H1 (cell line): ENCODE measurements around the gene EYA2. TPM values are rescaled to one million over a fixed set of nuclear protein-coding genes. Genes with fewer than 3 reads are reported as not detected.

ENCODE experiments used
- CBX8 ChIP-seq: fragments of 300-800, 300-1000 bp; sonication (generic); IDR thresholded peaks from 2 replicates; pipeline ENCODE4 v1.7.1; 2016; ENCODE audit warnings: low read depth, low read length, borderline replicate concordance
- HDAC2 ChIP-seq, 2 experiments: fragments of 300-600 bp in 1 of 2; sonication (generic) in 1 of 2; IDR thresholded peaks; 2 replicates each; pipeline ENCODE4 v1.6.1; 2011 to 2012; ENCODE audit warnings: low read depth in 2 of 2, low read length in 2 of 2, mild to moderate bottlenecking in 2 of 2, moderate library complexity in 2 of 2, borderline replicate concordance in 1 of 2, inconsistent platforms in 1 of 2
- PHF8 ChIP-seq: fragments of 200-600 bp; sonication (generic); conservative IDR thresholded peaks from 2 replicates; pipeline ENCODE4 v1.7.1; 2012; ENCODE audit warnings: low read depth, mild to moderate bottlenecking, inconsistent platforms, low read length, moderate library complexity
- RXRA ChIP-seq: IDR thresholded peaks from 2 replicates; pipeline ENCODE4 v1.6.1; 2011; ENCODE audit warnings: low read depth, mild to moderate bottlenecking, low read length, moderate library complexity; ENCODE audit not compliant: insufficient read depth
- SIN3A ChIP-seq, 2 experiments: IDR thresholded peaks in 1 of 2; conservative IDR thresholded peaks in 1 of 2; 2 replicates each; pipeline ENCODE4 v1.6.1; 2011 to 2012; ENCODE audit warnings: low read length in 2 of 2, improper control_type of control experiment in 1 of 2, low read depth in 1 of 2, mild to moderate bottlenecking in 1 of 2
- SRF ChIP-seq: IDR thresholded peaks from 2 replicates; pipeline ENCODE4 v1.6.1; 2011; ENCODE audit warnings: mild to moderate bottlenecking, low read depth, low read length, moderate library complexity
- SUZ12 ChIP-seq: fragments of 200-600 bp; sonication (generic); IDR thresholded peaks from 2 replicates; pipeline ENCODE4 v1.6.1; 2012; ENCODE audit warnings: mild to moderate bottlenecking, inconsistent platforms, low read length, moderate library complexity, mixed read lengths
- polyA plus RNA-seq, 7 experiments: library from polyadenylated mRNA; depleted of rRNA in 3 of 7; stranded (reverse) in 5 of 7; unstranded in 2 of 7; fragments of >200 nt in 5 of 7; fragments of 200-250 nt in 2 of 7; gene quantifications; 1 replicate in 5 of 7; 2 replicates in 1 of 7; 4 replicates in 1 of 7; pipeline versions ENCODE4 v1.2.1 to v1.2.3, GENCODE V29; 2011 to 2013; ENCODE audit warnings: missing spikeins in 2 of 7, mixed read lengths in 2 of 7
- total RNA-seq: library from RNA; stranded (reverse); fragmentation: NEBNext Ultra II Directional; extraction: Animal tissue kit (Norgen Biotek cat#: 25700); gene quantifications from 2 replicates; pipeline ENCODE4 v1.2.1, GENCODE V29; 2021
- TF ChIP-seq, protein P1 (sequence below): IDR thresholded peaks from 2 replicates; pipeline ENCODE4 v1.6.1; 2012; ENCODE audit warnings: inconsistent platforms

The EYA2 gene
- total and polyA plus RNA-seq, 2 of the 8 experiments (the other 6 are each of a cell fraction or from before 2014, with no cell fraction given), result 1.6 to 1.7 TPM

DNA sequence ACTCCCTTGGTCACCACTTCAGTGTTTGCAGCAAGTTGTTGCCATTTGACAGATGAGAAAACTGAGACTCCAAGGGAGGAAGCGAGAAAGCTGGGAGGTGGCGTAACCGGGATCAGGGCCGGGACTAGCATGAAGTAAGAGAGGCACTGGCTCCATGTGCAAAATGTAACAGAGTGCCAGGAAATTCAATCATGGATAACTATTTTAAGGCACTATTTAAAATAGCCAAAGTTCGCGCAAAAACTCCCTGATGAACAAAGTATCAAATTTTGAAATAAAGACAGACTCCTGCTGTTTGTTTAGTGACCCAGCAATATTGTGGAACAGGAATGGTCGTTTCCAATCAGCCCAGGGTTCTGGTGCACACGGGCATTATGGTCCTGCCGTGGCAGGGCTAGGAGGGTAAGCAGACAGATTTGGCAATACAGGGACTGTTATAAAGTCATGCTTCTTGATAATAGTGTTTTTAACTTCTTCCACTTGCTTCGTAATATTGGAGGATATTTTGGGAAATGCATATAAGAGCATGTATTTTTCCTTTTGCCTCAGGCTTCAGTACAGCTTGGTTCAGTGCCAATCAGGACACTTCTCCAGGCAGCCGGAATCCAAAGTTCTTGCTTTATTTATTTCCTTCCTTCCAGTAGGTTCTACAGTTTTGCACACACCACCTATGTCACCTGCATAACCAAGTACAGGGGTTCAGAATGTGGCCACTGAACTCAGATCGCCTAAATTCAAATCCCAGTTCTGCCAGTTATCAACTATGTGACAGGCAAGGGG is 141.6 kb downstream of the EYA2 start (continued):
- TF ChIP-seq RXRA (no peak), SIN3A (conservative IDR thresholded peaks at IDR 0.05 in 1 of 2, IDR thresholded peaks at IDR 0.05 in 1 of 2; ENCODE audit: low read depth in 1 of 2, low read length in 2 of 2) (no peak), HDAC2 (IDR thresholded peaks at IDR 0.05; ENCODE audit: borderline replicate concordance in 1 of 2, low read depth in 2 of 2, low read length in 2 of 2) (no peak), SRF (no peak), SUZ12 (no peak), CBX8 (no peak), PHF8 (no peak)
- TF ChIP-seq, protein P1, sequence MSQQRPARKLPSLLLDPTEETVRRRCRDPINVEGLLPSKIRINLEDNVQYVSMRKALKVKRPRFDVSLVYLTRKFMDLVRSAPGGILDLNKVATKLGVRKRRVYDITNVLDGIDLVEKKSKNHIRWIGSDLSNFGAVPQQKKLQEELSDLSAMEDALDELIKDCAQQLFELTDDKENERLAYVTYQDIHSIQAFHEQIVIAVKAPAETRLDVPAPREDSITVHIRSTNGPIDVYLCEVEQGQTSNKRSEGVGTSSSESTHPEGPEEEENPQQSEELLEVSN, result no peak
